IMR-90 (cell line): ENCODE data around the gene DCUN1D5. TPM values are rescaled to one million over a fixed set of nuclear protein-coding genes. Genes with fewer than 3 reads are reported as not detected.

Source experiments
- ATAC-seq: fragments of 200-7000 bp; cut with Tn5 transposase; 2 replicates; pipeline ENCODE4 v1.9.1; 2020; ENCODE audit warnings: low read depth, mild to moderate bottlenecking, moderate library complexity
- BruUV-seq: library from RNA; stranded (reverse); fragments of 400-500 nt; replicated peaks from 2 replicates; lab custom pipeline; 2021; lab: Mats Ljungman, UMichigan
- CTCF ChIA-PET: fragments of 300-600 bp; formaldehyde crosslinking; extraction: SDS; loops from one replicate; lab custom pipeline; 2021; ENCODE audit warnings: antibody characterized with exemption; lab: Yijun Ruan, JAX
- POLR2A ChIA-PET: fragments of 300-600 bp; sonication (Branson Sonifier 250); formaldehyde crosslinking; loops from one replicate; lab custom pipeline; 2022; ENCODE audit warnings: antibody characterized with exemption; ENCODE audit not compliant: unreplicated experiment; lab: Charles Lee
- DNase-seq: peaks from one replicate; pipeline ENCODE4 v3.0.0; 2013
- H2AFZ ChIP-seq: replicated peaks from 2 replicates; pipeline ENCODE3; 2013; ENCODE audit warnings: low read length, mild to moderate bottlenecking; ENCODE audit not compliant: poor library complexity
- H2AK5ac ChIP-seq: 2 replicates; pipeline ENCODE4 v1.6.1; 2013; ENCODE audit warnings: low read depth, low read length, inconsistent platforms
- H2AK9ac ChIP-seq: replicated peaks from 2 replicates; pipeline ENCODE3; 2013; ENCODE audit warnings: mild to moderate bottlenecking, low read depth, low read length, moderate library complexity; ENCODE audit not compliant: poor library complexity
- H2BK120ac ChIP-seq: 2 replicates; pipeline ENCODE4 v1.6.1; 2013; ENCODE audit warnings: low read depth, low read length, inconsistent platforms
- H2BK15ac ChIP-seq: 3 replicates; pipeline ENCODE4 v1.6.1; 2013; ENCODE audit warnings: low read depth, low read length, inconsistent platforms
- H2BK20ac ChIP-seq: 2 replicates; pipeline ENCODE4 v1.6.1; 2013; ENCODE audit warnings: low read depth, mild to moderate bottlenecking, inconsistent platforms, low read length, moderate library complexity
- H2BK5ac ChIP-seq: 2 replicates; pipeline ENCODE4 v1.6.1; 2013; ENCODE audit warnings: mild to moderate bottlenecking, low read depth, low read length, inconsistent platforms; ENCODE audit not compliant: poor library complexity, severe bottlenecking
- H3K14ac ChIP-seq: replicated peaks from 2 replicates; pipeline ENCODE4 v1.6.1; 2013; ENCODE audit warnings: low read depth, low read length, inconsistent platforms
- H3K18ac ChIP-seq: 2 replicates; pipeline ENCODE4 v1.6.1; 2013; ENCODE audit warnings: low read depth, low read length, control low read depth
- H3K23ac ChIP-seq: 2 replicates; pipeline ENCODE4 v1.6.1; 2013; ENCODE audit warnings: low read depth, low read length, inconsistent platforms
- H3K27ac ChIP-seq: 2 replicates; pipeline ENCODE4 v1.5.1; 2013; ENCODE audit warnings: mild to moderate bottlenecking, control low read depth, low read length; ENCODE audit not compliant: insufficient read depth
- H3K27me3 ChIP-seq: 2 replicates; pipeline ENCODE4 v1.6.1; 2013; ENCODE audit warnings: low read length; ENCODE audit not compliant: control insufficient read depth, insufficient read depth
- H3K36me3 ChIP-seq: 2 replicates; pipeline ENCODE4 v1.6.1; 2013; ENCODE audit warnings: low read length, mixed read lengths; ENCODE audit not compliant: control insufficient read depth, insufficient read depth
- H3K4ac ChIP-seq: 2 replicates; pipeline ENCODE4 v1.6.1; 2013; ENCODE audit warnings: low read depth, low read length, inconsistent platforms
- H3K4me1 ChIP-seq: 2 replicates; pipeline ENCODE4 v1.6.1; 2013; ENCODE audit warnings: low read length, mixed read lengths; ENCODE audit not compliant: control insufficient read depth, insufficient read depth
- H3K4me2 ChIP-seq: 2 replicates; pipeline ENCODE4 v1.6.1; 2013; ENCODE audit warnings: low read depth, mild to moderate bottlenecking, control low read depth, low read length, moderate library complexity
- H3K4me3 ChIP-seq: 2 replicates; pipeline ENCODE4 v1.5.1; 2013; ENCODE audit warnings: low read depth, mild to moderate bottlenecking, control low read depth, low read length, moderate library complexity; ENCODE audit not compliant: insufficient read depth
- H3K56ac ChIP-seq: 2 replicates; pipeline ENCODE4 v1.6.1; 2013; ENCODE audit warnings: low read length, inconsistent platforms; ENCODE audit not compliant: insufficient read depth; ENCODE audit errors: extremely low read depth
- H3K79me1 ChIP-seq, 2 experiments: 2 replicates each; pipeline ENCODE4 v1.6.1; 2013; ENCODE audit warnings: low read length in 2 of 2, inconsistent platforms in 1 of 2, low read depth in 1 of 2
- H3K9ac ChIP-seq: 2 replicates; pipeline ENCODE4 v1.6.1; 2013; ENCODE audit warnings: low read depth, low read length, control low read depth
- H3K9me1 ChIP-seq: 2 replicates; pipeline ENCODE4 v1.6.1; 2013; ENCODE audit warnings: low read length, inconsistent platforms; ENCODE audit not compliant: insufficient read depth
- H3K9me3 ChIP-seq: 2 replicates; pipeline ENCODE4 v1.6.1; 2013; ENCODE audit warnings: low read length; ENCODE audit not compliant: control insufficient read depth, insufficient read depth
- H4K20me1 ChIP-seq: 2 replicates; pipeline ENCODE4 v1.6.1; 2013; ENCODE audit warnings: low read length, inconsistent platforms; ENCODE audit not compliant: insufficient read depth
- H4K5ac ChIP-seq: 2 replicates; pipeline ENCODE4 v1.6.1; 2013; ENCODE audit warnings: mild to moderate bottlenecking, low read depth, low read length, control low read depth
- H4K8ac ChIP-seq, 2 experiments: 2 replicates each; pipeline ENCODE4 v1.6.1; 2013; ENCODE audit warnings: low read depth in 2 of 2, low read length in 2 of 2, control low read depth in 1 of 2, inconsistent platforms in 1 of 2
- H4K91ac ChIP-seq: 2 replicates; pipeline ENCODE4 v1.6.1; 2013; ENCODE audit warnings: low read depth, low read length, inconsistent platforms; ENCODE audit not compliant: insufficient read depth
- CEBPB ChIP-seq: IDR thresholded peaks from 2 replicates; pipeline ENCODE4 v1.6.1; 2012; ENCODE audit warnings: low read depth, low read length, improper control_type of control experiment
- ELK1 ChIP-seq: fragments of 150-350 bp; IDR thresholded peaks from 2 replicates; pipeline ENCODE4 v1.6.1; 2016; ENCODE audit warnings: low read depth, mild to moderate bottlenecking, low read length, moderate library complexity, borderline replicate concordance
- MAFK ChIP-seq: IDR thresholded peaks from 2 replicates; pipeline ENCODE4 v1.6.1; 2012; ENCODE audit warnings: low read depth, low read length, improper control_type of control experiment
- MAZ ChIP-seq: IDR thresholded peaks from 2 replicates; pipeline ENCODE4 v1.6.1; 2012; ENCODE audit warnings: low read depth, mild to moderate bottlenecking, low read length, improper control_type of control experiment, moderate library complexity, borderline replicate concordance
- RAD21 ChIP-seq: IDR thresholded peaks from 2 replicates; pipeline ENCODE4 v1.6.1; 2012; ENCODE audit warnings: low read length, improper control_type of control experiment
- RCOR1 ChIP-seq: IDR thresholded peaks from 2 replicates; pipeline ENCODE4 v1.6.1; 2012; ENCODE audit warnings: mild to moderate bottlenecking, low read length, improper control_type of control experiment; ENCODE audit not compliant: insufficient replicate concordance
- USF2 ChIP-seq: fragments of 150-350 bp; IDR thresholded peaks from 2 replicates; pipeline ENCODE4 v1.6.1; 2017; ENCODE audit warnings: mild to moderate bottlenecking, antibody characterized with exemption, low read length, low read depth
- WGBS, 2 experiments: methylation state at CpG; one replicate each; pipeline versions ENCODE4 v1.1.5 to v1.1.7; 2013; ENCODE audit warnings: missing lambda C conversion rate in 2 of 2; ENCODE audit not compliant: insufficient read length in 1 of 2; ENCODE audit errors: extremely low coverage in 2 of 2; 5-methylcytosine and 5-hydroxymethylcytosine counted together
- dilution Hi-C: fragments of 300-500 bp; cut with HindIII; formaldehyde crosslinking; loops from one replicate; pipeline ENCODE4 v1.14.3; 2018; ENCODE audit warnings: low sequenced_read_pairs; ENCODE audit not compliant: unreplicated experiment
- in situ Hi-C: fragments of 300-500 bp; cut with MboI; formaldehyde crosslinking; loops from 3 replicates; pipeline ENCODE4 v1.14.3; 2019; ENCODE audit warnings: low sequenced_read_pairs, inconsistent platforms, mixed read lengths
- intact Hi-C: fragments of 100-400 bp; cut with micrococcal nuclease; formaldehyde crosslinking; loops from 2 replicates; pipeline ENCODE4 v1.10.0; 2022
- polyA plus RNA-seq, 3 experiments: library from polyadenylated mRNA; depleted of rRNA; stranded (reverse); fragments of >200 nt; gene quantifications; 2 replicates each; pipeline ENCODE4 v1.2.3, GENCODE V29; 2012; ENCODE audit warnings: low replicate concordance in 1 of 3
- total RNA-seq: library from RNA; depleted of rRNA; stranded (reverse); fragments of >200 nt; gene quantifications from 2 replicates; pipeline ENCODE4 v1.2.3, GENCODE V29; 2012

Gene DCUN1D5
- total and polyA plus RNA-seq, 2 of the 4 experiments (the other 2 are of a cell fraction), result 47.8 to 58.3 TPM

- TF ChIP-seq MAZ, result no peak
Measured at GRCh38 chr11:103055221-103055890, 36.6 kb downstream of the DCUN1D5 start (continued).

GRCh38 chr11:103053997-103054396, 38.0 kb downstream of the DCUN1D5 start:
- no CpG with 5 or more reads among the region's 3 CpGs for WGBS, 2 experiments
- Histone ChIP-seq H2BK5ac (no peak overlapping the region), H3K36me3 (no peaks in the 10 kb centered on the region), H3K23ac (no peak overlapping the region), H2AK9ac (no peak overlapping the region), H3K18ac (no peak overlapping the region), H3K9me3 (no peaks in the 10 kb centered on the region), H4K5ac (no peak overlapping the region), H3K27me3 (no peaks in the 10 kb centered on the region), H2BK20ac (no peak overlapping the region), H3K79me1 (no peaks in the 10 kb centered on the region), H3K56ac (no peak overlapping the region), H3K9me1 (no peaks in the 10 kb centered on the region), H4K8ac (no peak overlapping the region), H3K14ac (no peak overlapping the region), H3K4me2 (no peak overlapping the region), H2AFZ (no peak overlapping the region), H4K20me1 (peaks cover 2% of the 10 kb centered on the region; the same call in 1 of the 2 replicates), H3K27ac (no peak overlapping the region), H2BK15ac (no peak overlapping the region), H3K4ac (no peak overlapping the region), H2AK5ac (no peak overlapping the region), H3K4me3 (no peak overlapping the region), H3K4me1 (no peaks in the 10 kb centered on the region), H2BK120ac (no peak overlapping the region), H4K91ac (no peak overlapping the region), H3K9ac (no peak overlapping the region)
- ATAC-seq, result no peak
- ChIA-PET CTCF (interaction anchor here (1.0 to 1.1 kb wide), 2 partner anchors 11 to 140 kb away, joined by 4 to 5 read pairs; no protein-coding TSS in a partner anchor), POLR2A (no interaction called here)
- TF ChIP-seq USF2, result no peak
- no peak for TF ChIP-seq MAFK
- TF ChIP-seq ELK1, result no peak
- no peak for TF ChIP-seq RAD21
- TF ChIP-seq CEBPB, result no peak
- TF ChIP-seq RCOR1, result no peak
- dilution Hi-C loops (no loop called here), intact Hi-C loops (loop anchor here (10.0 kb wide), 1 partner anchor 109 kb away; no protein-coding TSS in a partner anchor), in situ Hi-C loops (loop anchor here (5.0 to 10.0 kb wide), 2 partner anchors 137 to 239 kb away; no protein-coding TSS in a partner anchor)
- no peak for DNase-seq
- no TSS peak for BruUV-seq
